Thyroid gland (tissue), 4 donors: ENCODE data around the gene CCL2.

ENCODE experiments used
- CTCF ChIP-seq, 6 experiments: fragments of 200-600 bp in 3 of 6; fragments of 450-650 bp in 3 of 6; sonication (generic) in 3 of 6; IDR thresholded peaks; one replicate each; pipeline ENCODE4 v1.5.1; 2016 to 2019; ENCODE audit warnings: antibody characterized with exemption in 6 of 6, mild to moderate bottlenecking in 2 of 6, inconsistent platforms in 1 of 6, moderate library complexity in 1 of 6
- POLR2A ChIP-seq, 2 donors: fragments of 450-650 bp; IDR thresholded peaks; one replicate each; pipeline ENCODE4 v1.6.1; 2017; ENCODE audit warnings: antibody characterized with exemption in 2 of 2, mild to moderate bottlenecking in 2 of 2, moderate library complexity in 1 of 2

- no peak for TF ChIP-seq POLR2A (IDR thresholded peaks at IDR 0.05)
- TF ChIP-seq CTCF (IDR thresholded peaks at IDR 0.05) = no peak
Observed at GRCh38 chr17:34249061-34249460, 6.0 kb upstream of the CCL2 start.
